Neural cell (in vitro differentiated cells): ENCODE measurements around the gene NIP7. TPM values are rescaled to one million over a fixed set of nuclear protein-coding genes. Genes with fewer than 3 reads are reported as not detected.

Source experiments
- H2AFZ ChIP-seq: fragments of 200-600, 300-800 bp; sonication (generic), shearing (Covaris generic); 2 replicates; pipeline ENCODE4 v1.6.0; 2014; ENCODE audit warnings: low read depth, mild to moderate bottlenecking, antibody characterized with exemption, low read length, moderate library complexity
- H3F3A ChIP-seq: fragments of 200-600 bp; shearing (Covaris generic); 2 replicates; pipeline ENCODE4 v1.6.1; 2016; ENCODE audit warnings: mild to moderate bottlenecking, moderate library complexity, mixed read lengths, antibody characterized with exemption, low read length; ENCODE audit not compliant: insufficient read depth, poor library complexity, severe bottlenecking
- H3K27ac ChIP-seq: fragments of 200-600, 300-800 bp; sonication (generic), shearing (Covaris generic); 2 replicates; pipeline ENCODE4 v1.5.1; 2014; ENCODE audit warnings: mild to moderate bottlenecking, low read length, moderate library complexity
- H3K27me3 ChIP-seq: fragments of 300-800, 200-600 bp; sonication (generic), shearing (Covaris generic); 2 replicates; pipeline ENCODE4 v1.6.0; 2014; ENCODE audit warnings: mild to moderate bottlenecking, low read depth, low read length, moderate library complexity; ENCODE audit not compliant: insufficient read depth
- H3K36me3 ChIP-seq: fragments of 300-800, 200-600 bp; sonication (generic), shearing (Covaris generic); 2 replicates; pipeline ENCODE4 v1.5.1; 2014; ENCODE audit warnings: mild to moderate bottlenecking, antibody characterized with exemption, low read length, moderate library complexity; ENCODE audit not compliant: insufficient read depth
- H3K4me2 ChIP-seq: fragments of 300-800, 200-600 bp; sonication (generic), shearing (Covaris generic); 2 replicates; pipeline ENCODE4 v1.6.0; 2014; ENCODE audit warnings: mild to moderate bottlenecking, low read length
- H3K4me3 ChIP-seq: fragments of 300-800, 200-600 bp; sonication (generic), shearing (Covaris generic); 2 replicates; pipeline ENCODE4 v1.5.1; 2014; ENCODE audit warnings: mild to moderate bottlenecking, low read length, moderate library complexity
- H3K79me2 ChIP-seq: fragments of 200-600 bp; shearing (Covaris generic); replicated peaks from 2 replicates; pipeline ENCODE4 v1.6.0; 2014; ENCODE audit warnings: mild to moderate bottlenecking, low read length, moderate library complexity; ENCODE audit not compliant: insufficient read depth
- H3K9ac ChIP-seq: fragments of 300-800, 200-600 bp; sonication (generic), shearing (Covaris generic); 2 replicates; pipeline ENCODE4 v1.6.1; 2016; ENCODE audit warnings: mild to moderate bottlenecking, low read length, mixed read lengths
- H3K9me2 ChIP-seq: fragments of 200-600 bp; shearing (Covaris generic); 2 replicates; pipeline ENCODE4 v1.6.1; 2016; ENCODE audit warnings: mild to moderate bottlenecking, low read length, mixed read lengths; ENCODE audit not compliant: insufficient read depth
- H3K9me3 ChIP-seq: fragments of 200-600, 300-800 bp; sonication (generic), shearing (Covaris generic); 2 replicates; pipeline ENCODE4 v1.6.1; 2016; ENCODE audit warnings: mild to moderate bottlenecking, mixed run types, low read length, moderate library complexity, mixed read lengths
- H4K20me1 ChIP-seq: fragments of 200-600 bp; shearing (Covaris generic); 2 replicates; pipeline ENCODE4 v1.6.1; 2016; ENCODE audit warnings: mild to moderate bottlenecking, mixed run types; ENCODE audit not compliant: insufficient read depth
- CTCF ChIP-seq: fragments of 450-650 bp; IDR thresholded peaks from 2 replicates; pipeline ENCODE4 v1.5.1; 2014; ENCODE audit warnings: antibody characterized with exemption, mild to moderate bottlenecking, moderate library complexity; ENCODE audit not compliant: poor library complexity, severe bottlenecking
- EP300 ChIP-seq: fragments of 450-650 bp; conservative IDR thresholded peaks from 2 replicates; pipeline ENCODE4 v1.6.1; 2014; ENCODE audit warnings: antibody characterized with exemption, mild to moderate bottlenecking, moderate library complexity; ENCODE audit not compliant: poor library complexity, severe bottlenecking
- EZH2 ChIP-seq: fragments of 200-600, 300-800 bp; shearing (Covaris generic), sonication (generic); IDR thresholded peaks from 2 replicates; pipeline ENCODE4 v1.6.1; 2014; ENCODE audit warnings: antibody characterized with exemption, low read length, borderline replicate concordance, mild to moderate bottlenecking; ENCODE audit not compliant: insufficient read depth, poor library complexity, severe bottlenecking
- MXI1 ChIP-seq: fragments of 450-650 bp; conservative IDR thresholded peaks from 2 replicates; pipeline ENCODE4 v1.6.1; 2014; ENCODE audit warnings: antibody characterized with exemption, mild to moderate bottlenecking; ENCODE audit not compliant: poor library complexity, severe bottlenecking
- POLR2AphosphoS5 ChIP-seq: IDR thresholded peaks from 2 replicates; pipeline ENCODE4 v1.6.1; 2012
- RAD21 ChIP-seq: fragments of 450-650 bp; conservative IDR thresholded peaks from 2 replicates; pipeline ENCODE4 v1.6.1; 2014; ENCODE audit warnings: antibody characterized with exemption, mild to moderate bottlenecking, moderate library complexity
- SMC3 ChIP-seq: fragments of 450-650 bp; conservative IDR thresholded peaks from 2 replicates; pipeline ENCODE4 v1.6.1; 2014; ENCODE audit warnings: antibody characterized with exemption, mild to moderate bottlenecking, moderate library complexity; ENCODE audit not compliant: poor library complexity
- TAF1 ChIP-seq: IDR thresholded peaks from 2 replicates; pipeline ENCODE4 v1.6.1; 2012; ENCODE audit warnings: low read depth
- polyA plus RNA-seq: library from polyadenylated mRNA; depleted of rRNA; stranded (reverse); fragments of >200 nt; gene quantifications from 2 replicates; pipeline ENCODE4 v1.2.3, GENCODE V29; 2014
- TF ChIP-seq, protein P1 (sequence below): IDR thresholded peaks from 2 replicates; pipeline ENCODE4 v1.6.1; 2012; ENCODE audit warnings: borderline replicate concordance

NIP7 gene
- polyA plus RNA-seq, 1 donor from 2014 or later: 15.8 TPM

DNA sequence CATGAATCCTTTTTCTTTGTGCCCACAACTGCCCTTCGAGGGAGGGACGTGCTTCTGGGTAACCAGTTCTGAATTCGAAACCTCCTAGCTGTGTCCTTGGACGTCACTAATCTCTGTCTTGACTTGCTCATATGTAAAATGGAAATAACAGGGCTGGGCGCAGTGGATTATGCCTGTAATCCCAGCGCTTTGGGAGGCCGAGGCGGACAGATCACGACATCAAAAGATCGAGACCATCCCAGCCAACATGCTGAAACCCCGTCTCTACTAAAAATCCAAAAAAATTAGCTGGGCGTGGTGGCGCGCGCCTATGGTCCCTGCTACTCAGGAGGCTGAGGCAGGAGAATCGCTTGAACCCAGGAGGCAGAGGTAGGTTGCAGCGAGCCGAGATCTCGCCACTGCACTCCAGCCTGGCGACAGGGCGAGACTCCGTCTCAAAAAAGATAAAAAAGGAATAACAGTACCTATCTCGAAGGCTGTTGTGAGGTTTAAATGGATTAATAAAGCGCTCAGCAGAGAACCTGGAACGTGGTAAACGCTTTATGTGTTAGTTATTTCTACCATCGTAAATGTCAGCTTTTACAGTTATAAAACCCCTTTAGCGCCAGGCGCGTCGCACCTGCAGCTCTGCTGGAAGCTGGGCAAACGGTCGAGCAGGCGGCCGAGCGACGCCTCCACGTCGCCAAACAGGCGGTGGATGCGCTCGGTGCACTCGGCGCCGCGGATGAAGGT, 849 bp upstream of the NIP7 start:
- Histone ChIP-seq H2AFZ (peak overlapping the region; percentile 76), H4K20me1 (no peaks in the 10 kb centered on the region), H3K9me3 (no peaks in the 10 kb centered on the region), H3K9me2 (no peaks in the 10 kb centered on the region), H3K36me3 (peaks cover 6% of the 10 kb centered on the region), H3K27ac (peak overlapping the region; percentile 88), H3K4me3 (peak overlapping the region; percentile 99), H3K79me2 (peaks cover 25% of the 10 kb centered on the region), H3F3A (no peaks in the 10 kb centered on the region), H3K27me3 (no peaks in the 10 kb centered on the region), H3K4me2 (peak overlapping the region; percentile 35), H3K9ac (peak overlapping the region; percentile 87)
- TF ChIP-seq CTCF (no peak), EZH2 (no peak), TAF1 (no peak), EP300 (no peak), MXI1 (no peak), POLR2AphosphoS5 (no peak), RAD21 (no peak), SMC3 (no peak)
- TF ChIP-seq, protein P1, sequence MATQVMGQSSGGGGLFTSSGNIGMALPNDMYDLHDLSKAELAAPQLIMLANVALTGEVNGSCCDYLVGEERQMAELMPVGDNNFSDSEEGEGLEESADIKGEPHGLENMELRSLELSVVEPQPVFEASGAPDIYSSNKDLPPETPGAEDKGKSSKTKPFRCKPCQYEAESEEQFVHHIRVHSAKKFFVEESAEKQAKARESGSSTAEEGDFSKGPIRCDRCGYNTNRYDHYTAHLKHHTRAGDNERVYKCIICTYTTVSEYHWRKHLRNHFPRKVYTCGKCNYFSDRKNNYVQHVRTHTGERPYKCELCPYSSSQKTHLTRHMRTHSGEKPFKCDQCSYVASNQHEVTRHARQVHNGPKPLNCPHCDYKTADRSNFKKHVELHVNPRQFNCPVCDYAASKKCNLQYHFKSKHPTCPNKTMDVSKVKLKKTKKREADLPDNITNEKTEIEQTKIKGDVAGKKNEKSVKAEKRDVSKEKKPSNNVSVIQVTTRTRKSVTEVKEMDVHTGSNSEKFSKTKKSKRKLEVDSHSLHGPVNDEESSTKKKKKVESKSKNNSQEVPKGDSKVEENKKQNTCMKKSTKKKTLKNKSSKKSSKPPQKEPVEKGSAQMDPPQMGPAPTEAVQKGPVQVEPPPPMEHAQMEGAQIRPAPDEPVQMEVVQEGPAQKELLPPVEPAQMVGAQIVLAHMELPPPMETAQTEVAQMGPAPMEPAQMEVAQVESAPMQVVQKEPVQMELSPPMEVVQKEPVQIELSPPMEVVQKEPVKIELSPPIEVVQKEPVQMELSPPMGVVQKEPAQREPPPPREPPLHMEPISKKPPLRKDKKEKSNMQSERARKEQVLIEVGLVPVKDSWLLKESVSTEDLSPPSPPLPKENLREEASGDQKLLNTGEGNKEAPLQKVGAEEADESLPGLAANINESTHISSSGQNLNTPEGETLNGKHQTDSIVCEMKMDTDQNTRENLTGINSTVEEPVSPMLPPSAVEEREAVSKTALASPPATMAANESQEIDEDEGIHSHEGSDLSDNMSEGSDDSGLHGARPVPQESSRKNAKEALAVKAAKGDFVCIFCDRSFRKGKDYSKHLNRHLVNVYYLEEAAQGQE: no peak

DNA sequence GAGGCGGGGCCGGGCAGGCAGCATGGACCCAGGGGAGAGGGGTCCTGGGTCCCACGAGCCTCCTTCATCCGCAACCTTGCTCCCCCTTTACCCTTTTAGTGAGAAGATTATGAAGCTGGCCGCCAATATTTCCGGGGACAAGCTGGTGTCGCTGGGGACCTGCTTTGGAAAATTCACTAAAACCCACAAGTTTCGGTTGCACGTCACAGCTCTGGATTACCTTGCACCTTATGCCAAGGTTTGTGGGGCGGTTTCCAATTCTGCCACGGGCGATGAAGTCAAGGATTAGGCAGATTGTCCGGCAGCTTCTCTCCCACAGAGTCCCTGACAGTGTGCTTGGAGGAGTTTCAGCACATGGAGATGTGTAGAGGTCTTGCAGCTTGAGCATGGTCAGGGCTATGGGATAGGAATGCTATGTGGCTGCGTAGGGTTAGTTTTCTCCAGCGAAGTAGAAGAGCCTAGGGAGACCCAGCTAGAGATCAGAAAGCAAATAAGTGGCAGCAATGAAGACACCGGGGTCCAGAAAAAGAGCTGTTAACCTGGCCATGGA, 598 bp downstream of the NIP7 start:
- Histone ChIP-seq H3K4me2 (peak overlapping the region; percentile 89), H3K4me3 (peak overlapping the region; percentile 99), H3K27ac (peak overlapping the region; percentile 88), H3F3A (no peaks in the 10 kb centered on the region), H3K9ac (peak overlapping the region; percentile 87), H3K79me2 (peaks cover 24% of the 10 kb centered on the region), H3K9me3 (no peaks in the 10 kb centered on the region), H3K36me3 (peaks cover 6% of the 10 kb centered on the region), H3K27me3 (no peaks in the 10 kb centered on the region), H2AFZ (peak overlapping the region; percentile 21), H4K20me1 (no peaks in the 10 kb centered on the region), H3K9me2 (no peaks in the 10 kb centered on the region)
- TF ChIP-seq RAD21: no peak
- TF ChIP-seq MXI1: no peak
- TF ChIP-seq POLR2AphosphoS5: no peak
